ENCODE data around the gene MAGOHB.

DNA sequence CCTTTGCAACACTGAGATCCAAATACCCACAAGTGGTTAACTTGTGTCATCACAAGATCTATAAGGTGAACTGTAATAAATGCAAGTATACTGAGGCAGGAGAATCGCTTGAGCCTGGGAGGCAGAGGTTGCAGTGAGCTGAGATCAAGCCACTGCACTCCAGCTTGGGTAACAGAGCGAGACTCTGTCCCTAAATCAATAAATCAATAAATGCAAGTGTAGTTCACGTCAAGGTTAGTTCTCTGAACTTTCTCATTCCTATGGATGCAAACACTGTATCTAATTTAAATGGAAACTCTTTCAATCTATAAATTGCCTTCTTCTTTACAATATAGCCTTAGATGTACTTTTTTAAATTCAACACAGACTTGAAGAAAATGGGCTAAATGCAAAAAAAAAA, 3.2 kb downstream of the MAGOHB start:
- TF ChIP-seq POLR2A (IDR thresholded peaks at IDR 0.05) (no peak), CTCF (IDR thresholded peaks at IDR 0.05) (no peak)
